ENCODE results near the gene RDH13.
"Not testable (repeated sequence)": the region's sequence is repeated elsewhere in the genome, so short reads cannot be mapped to it uniquely, and the experiment has no call there.

RDH13 gene

DNA sequence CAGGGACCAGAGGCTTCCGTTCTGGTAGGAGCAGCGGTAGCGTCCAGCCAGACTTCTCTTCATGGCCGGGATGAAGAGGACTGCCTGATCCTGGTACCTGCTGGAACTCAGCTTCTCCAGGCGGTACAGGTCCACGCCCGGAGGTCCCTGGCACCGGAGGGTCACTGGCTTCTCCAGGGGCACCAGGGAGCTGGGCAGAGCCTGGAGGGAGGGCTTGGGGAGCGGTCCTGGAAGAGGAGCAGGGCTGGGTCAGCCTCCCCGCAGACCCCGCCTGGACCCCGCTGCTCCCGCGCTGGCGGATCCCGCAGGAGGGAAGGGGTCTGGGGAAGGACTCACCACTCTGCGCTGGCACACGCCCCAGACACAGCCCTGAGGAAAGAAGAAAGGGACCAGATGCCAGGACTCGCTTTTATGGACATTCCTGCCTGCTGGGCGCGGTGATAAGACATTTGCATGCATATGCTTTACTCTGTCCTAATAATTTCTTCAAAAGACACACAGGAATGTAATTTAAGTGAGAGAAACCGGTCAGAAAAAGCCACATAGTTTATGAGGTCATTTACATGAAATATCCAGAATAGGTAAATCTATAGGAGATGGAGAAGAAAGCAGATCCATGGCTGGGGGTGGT, 30.7 kb downstream of the RDH13 start:
- Histone ChIP-seq H4K20me1 (ENCODE audit: insufficient read depth) (no peaks in the 10 kb centered on the region), H3K79me2 (ENCODE audit: insufficient read depth, low read depth) (no peaks in the 10 kb centered on the region), H3K9ac (no peak overlapping the region)

GRCh38 chr19:55031178-55031577, 31.8 kb downstream of the RDH13 start:
- Histone ChIP-seq H4K20me1 (ENCODE audit: insufficient read depth) (no peaks in the 10 kb centered on the region), H2AFZ (ENCODE audit: low read depth) (no peak overlapping the region), H3K27me3 (ENCODE audit: insufficient read depth, low read depth) (no peaks in the 10 kb centered on the region), H3K27ac (no peak overlapping the region), H3K4me2 (no peak overlapping the region), H3K9ac (no peak overlapping the region), H3K36me3 (ENCODE audit: insufficient read depth) (no peaks in the 10 kb centered on the region), H3K4me3 (IDR thresholded peaks at IDR 0.05; ENCODE audit: insufficient read depth, low read depth, low read length) (no peak overlapping the region), H3K4me1 (ENCODE audit: low read depth, poor library complexity, severe bottlenecking) (no peaks in the 10 kb centered on the region), H3K79me2 (ENCODE audit: insufficient read depth, low read depth) (no peaks in the 10 kb centered on the region)
- TF ChIP-seq, protein P1, sequence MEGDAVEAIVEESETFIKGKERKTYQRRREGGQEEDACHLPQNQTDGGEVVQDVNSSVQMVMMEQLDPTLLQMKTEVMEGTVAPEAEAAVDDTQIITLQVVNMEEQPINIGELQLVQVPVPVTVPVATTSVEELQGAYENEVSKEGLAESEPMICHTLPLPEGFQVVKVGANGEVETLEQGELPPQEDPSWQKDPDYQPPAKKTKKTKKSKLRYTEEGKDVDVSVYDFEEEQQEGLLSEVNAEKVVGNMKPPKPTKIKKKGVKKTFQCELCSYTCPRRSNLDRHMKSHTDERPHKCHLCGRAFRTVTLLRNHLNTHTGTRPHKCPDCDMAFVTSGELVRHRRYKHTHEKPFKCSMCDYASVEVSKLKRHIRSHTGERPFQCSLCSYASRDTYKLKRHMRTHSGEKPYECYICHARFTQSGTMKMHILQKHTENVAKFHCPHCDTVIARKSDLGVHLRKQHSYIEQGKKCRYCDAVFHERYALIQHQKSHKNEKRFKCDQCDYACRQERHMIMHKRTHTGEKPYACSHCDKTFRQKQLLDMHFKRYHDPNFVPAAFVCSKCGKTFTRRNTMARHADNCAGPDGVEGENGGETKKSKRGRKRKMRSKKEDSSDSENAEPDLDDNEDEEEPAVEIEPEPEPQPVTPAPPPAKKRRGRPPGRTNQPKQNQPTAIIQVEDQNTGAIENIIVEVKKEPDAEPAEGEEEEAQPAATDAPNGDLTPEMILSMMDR (conservative IDR thresholded peaks at IDR 0.05; ENCODE audit: low read depth, low read length), result no peak

More for the DNA sequence above, 30.7 kb downstream of the RDH13 start:
- H2AFZ ChIP-seq (ENCODE audit: low read depth), result no peak overlapping the region
- H3K36me3 ChIP-seq (ENCODE audit: insufficient read depth), result no peaks in the 10 kb centered on the region
- H3K27me3 ChIP-seq (ENCODE audit: insufficient read depth, low read depth), result no peaks in the 10 kb centered on the region
- H3K4me3 ChIP-seq (IDR thresholded peaks at IDR 0.05; ENCODE audit: insufficient read depth, low read depth, low read length), result no peak overlapping the region
- no peak overlapping the region for H3K27ac ChIP-seq
- no peaks in the 10 kb centered on the region for H3K4me1 ChIP-seq (ENCODE audit: low read depth, poor library complexity, severe bottlenecking)
- no peak overlapping the region for H3K4me2 ChIP-seq
- TF ChIP-seq, protein P1 (conservative IDR thresholded peaks at IDR 0.05; ENCODE audit: low read depth, low read length), result no peak

GRCh38 chr19:55028757-55029156, 34.2 kb downstream of the RDH13 start:
- Histone ChIP-seq H3K27ac (no peak overlapping the region), H2AFZ (ENCODE audit: low read depth) (no peak overlapping the region), H3K4me3 (IDR thresholded peaks at IDR 0.05; ENCODE audit: insufficient read depth, low read depth, low read length) (no peak overlapping the region), H3K27me3 (ENCODE audit: insufficient read depth, low read depth) (no peaks in the 10 kb centered on the region), H3K79me2 (ENCODE audit: insufficient read depth, low read depth) (no peaks in the 10 kb centered on the region), H3K36me3 (ENCODE audit: insufficient read depth) (no peaks in the 10 kb centered on the region), H3K4me1 (ENCODE audit: low read depth, poor library complexity, severe bottlenecking) (no peaks in the 10 kb centered on the region), H3K9ac (no peak overlapping the region), H4K20me1 (ENCODE audit: insufficient read depth) (no peaks in the 10 kb centered on the region), H3K4me2 (no peak overlapping the region)
- TF ChIP-seq, protein P1 (conservative IDR thresholded peaks at IDR 0.05; ENCODE audit: low read depth, low read length), result no peak

GRCh38 chr19:55027472-55028337, 35.2 kb downstream of the RDH13 start:
- no peak overlapping the region for H2AFZ ChIP-seq (ENCODE audit: low read depth)
- H3K27ac ChIP-seq, result no peak overlapping the region
- no peaks in the 10 kb centered on the region for H3K4me1 ChIP-seq (ENCODE audit: low read depth, poor library complexity, severe bottlenecking)
- no peak overlapping the region for H3K4me3 ChIP-seq (IDR thresholded peaks at IDR 0.05; ENCODE audit: insufficient read depth, low read depth, low read length)
- H3K9ac ChIP-seq, result no peak overlapping the region
- no peaks in the 10 kb centered on the region for H3K36me3 ChIP-seq (ENCODE audit: insufficient read depth)
- H4K20me1 ChIP-seq (ENCODE audit: insufficient read depth), result no peaks in the 10 kb centered on the region
- no peak overlapping the region for H3K4me2 ChIP-seq
- H3K79me2 ChIP-seq (ENCODE audit: insufficient read depth, low read depth), result no peaks in the 10 kb centered on the region
- TF ChIP-seq, protein P1 (conservative IDR thresholded peaks at IDR 0.05; ENCODE audit: low read depth, low read length), result no peak
- H3K27me3 ChIP-seq (ENCODE audit: insufficient read depth, low read depth), result no peaks in the 10 kb centered on the region

DNA sequence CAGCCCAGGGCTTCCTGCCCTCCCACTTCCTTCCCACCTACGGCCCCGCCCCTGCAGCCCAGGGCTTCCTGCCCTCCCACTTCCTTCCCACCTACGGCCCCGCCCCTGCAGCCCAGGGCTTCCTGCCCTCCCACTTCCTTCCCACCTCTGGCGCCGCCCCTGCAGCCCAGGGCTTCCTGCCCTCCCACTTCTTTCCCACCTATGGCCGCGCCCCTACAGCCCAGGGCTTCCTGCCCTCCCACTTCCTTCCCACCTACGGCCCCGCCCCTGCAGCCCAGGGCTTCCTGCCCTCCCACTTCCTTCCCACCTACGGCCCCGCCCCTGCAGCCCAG, 35.8 kb downstream of the RDH13 start:
- not testable (repeated sequence) for H4K20me1 ChIP-seq (ENCODE audit: insufficient read depth); H3K27ac ChIP-seq; H3K9ac ChIP-seq; H3K36me3 ChIP-seq (ENCODE audit: insufficient read depth); H3K27me3 ChIP-seq (ENCODE audit: insufficient read depth, low read depth); H3K4me1 ChIP-seq (ENCODE audit: low read depth, poor library complexity, severe bottlenecking); H3K79me2 ChIP-seq (ENCODE audit: insufficient read depth, low read depth); H3K4me2 ChIP-seq; H3K4me3 ChIP-seq (IDR thresholded peaks at IDR 0.05; ENCODE audit: insufficient read depth, low read depth, low read length); H2AFZ ChIP-seq (ENCODE audit: low read depth)

Data from KMS-11 (cell line).